Measurements from ENCODE around the gene ARMH1.

ARMH1 gene

DNA sequence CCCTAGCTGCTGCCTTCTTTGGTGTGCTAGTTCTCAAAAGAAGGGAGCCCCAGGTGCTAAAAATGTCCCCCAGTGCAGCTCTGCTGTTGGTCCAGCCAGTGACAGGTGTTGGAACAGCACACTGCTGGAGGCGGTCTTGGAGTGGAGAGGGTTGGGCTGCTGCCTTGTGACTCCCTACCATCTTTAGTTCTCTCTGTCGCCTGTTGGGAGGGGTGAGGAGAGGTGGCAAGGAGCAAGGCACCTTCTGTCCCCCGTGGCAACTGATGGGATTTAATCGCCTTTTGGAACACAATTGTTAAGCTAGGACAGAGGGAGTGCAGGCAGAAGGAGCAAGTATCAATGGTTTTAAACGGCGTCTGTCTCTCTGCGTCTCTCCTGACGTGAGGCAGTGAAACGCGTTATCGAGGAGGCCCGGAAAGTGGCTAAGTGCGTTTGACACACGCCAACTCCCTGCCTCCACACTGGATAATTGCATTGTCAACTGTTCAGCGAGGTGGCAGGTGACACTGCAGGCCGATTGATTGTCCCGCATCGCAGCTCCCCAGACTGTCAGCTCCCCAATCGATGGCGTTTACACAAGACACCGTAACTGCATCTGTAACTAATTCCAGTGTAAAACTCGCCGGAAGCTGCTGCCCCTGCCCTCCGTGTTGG lies 34.2 kb upstream of the ARMH1 start:
- TF ChIP-seq CTCF (conservative IDR thresholded peaks at IDR 0.05; ENCODE audit: low read length): no peak
- no peak for DNase-seq (ENCODE audit: low read depth)
- H3K4me3 ChIP-seq (ENCODE audit: low read length): no peak overlapping the region

DNA sequence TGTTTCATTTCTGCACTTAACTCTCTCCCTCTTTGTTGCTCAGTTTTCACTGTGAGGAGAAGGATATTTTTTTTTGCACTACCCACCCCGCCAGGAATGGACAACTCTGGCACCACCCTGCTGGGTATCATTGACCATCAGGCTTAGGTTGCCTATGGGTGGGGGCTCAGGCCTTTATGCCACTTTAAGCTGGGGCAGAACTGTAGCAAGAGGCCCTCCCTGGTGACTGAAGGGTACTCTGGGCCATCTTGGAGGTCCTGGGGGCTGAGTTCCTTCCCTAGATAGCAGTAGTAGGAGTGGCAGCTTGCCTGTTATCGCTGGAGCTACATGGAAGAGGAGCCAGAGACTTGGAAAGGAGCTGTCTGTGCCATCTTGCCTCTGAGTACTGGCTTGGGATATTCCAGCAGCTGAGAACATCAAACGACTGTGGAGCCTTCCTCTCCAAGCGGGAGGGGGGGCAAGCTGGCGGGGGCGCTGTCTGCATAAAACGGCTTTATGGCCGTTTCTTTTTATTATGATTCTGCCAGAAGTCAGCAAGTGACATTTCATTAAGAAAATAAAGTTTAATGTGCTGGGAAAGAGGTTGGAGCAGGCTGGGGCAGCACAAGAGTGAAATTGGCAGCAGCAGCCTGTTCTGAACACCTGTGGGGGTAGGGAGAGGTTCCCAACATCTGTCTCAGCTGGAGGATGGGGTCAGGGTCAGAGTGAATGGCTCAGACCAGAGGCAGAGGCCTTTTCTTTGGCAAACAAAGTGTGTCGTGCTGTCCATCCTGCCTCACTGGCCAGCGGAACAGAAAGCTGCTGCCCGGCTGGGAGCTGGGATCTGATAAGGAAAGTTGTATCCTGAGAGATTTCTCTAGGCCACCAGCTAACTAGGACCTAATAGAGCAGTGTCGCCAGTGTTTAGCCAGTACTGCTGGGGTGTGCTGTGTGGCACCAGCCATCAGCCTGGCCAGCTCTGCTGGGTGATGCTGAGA lies 33.1 kb upstream of the ARMH1 start:
- no peak for TF ChIP-seq CTCF (conservative IDR thresholded peaks at IDR 0.05; ENCODE audit: low read length)
- DNase-seq (ENCODE audit: low read depth): no peak
- H3K4me3 ChIP-seq (ENCODE audit: low read length): no peak overlapping the region

DNA sequence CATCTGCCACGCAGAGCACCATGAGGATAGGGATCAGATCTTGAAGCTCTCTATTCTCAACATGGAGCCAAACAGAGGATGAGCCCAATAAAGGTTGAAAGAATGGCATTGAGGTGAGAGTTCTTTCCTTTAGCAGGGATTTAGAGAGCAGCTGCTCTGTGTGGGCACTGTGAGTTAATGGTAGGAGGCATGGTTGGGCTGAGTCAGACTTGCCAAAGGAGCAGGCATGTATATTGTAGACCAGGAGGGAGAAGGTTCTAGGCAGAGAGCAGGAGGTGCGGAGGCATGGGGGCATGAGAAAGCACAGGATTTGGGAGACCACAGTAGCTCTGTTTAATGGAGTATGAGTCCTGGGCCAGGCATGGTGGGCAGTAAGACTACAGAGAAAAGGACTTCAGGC lies 32.3 kb upstream of the ARMH1 start:
- DNase-seq (ENCODE audit: low read depth): no peak
- no peak for TF ChIP-seq CTCF (conservative IDR thresholded peaks at IDR 0.05; ENCODE audit: low read length)

DNA sequence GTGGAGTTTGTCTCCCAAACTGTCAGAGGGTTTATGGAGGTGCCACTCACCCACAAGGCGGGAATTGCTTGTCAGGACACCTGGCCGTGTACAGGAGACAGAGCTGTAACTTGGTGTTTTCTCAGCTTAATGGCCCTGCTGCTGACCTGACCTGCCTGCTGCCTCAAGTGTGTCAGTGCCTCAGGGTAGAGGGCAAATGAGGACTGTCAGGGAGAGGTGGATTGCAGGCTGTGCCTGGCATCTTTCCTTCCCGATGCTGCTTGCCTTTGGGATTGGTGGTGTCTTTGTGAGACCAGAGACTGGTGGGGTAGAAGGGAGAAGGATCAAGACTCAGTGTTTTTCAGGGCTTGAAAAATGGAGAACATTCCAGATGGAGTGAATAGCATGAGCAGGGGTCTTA lies 31.6 kb upstream of the ARMH1 start:
- H3K4me3 ChIP-seq (ENCODE audit: low read length): no peak overlapping the region
- TF ChIP-seq CTCF (conservative IDR thresholded peaks at IDR 0.05; ENCODE audit: low read length): no peak
- DNase-seq (ENCODE audit: low read depth): no peak

More for the DNA sequence above, 32.3 kb upstream of the ARMH1 start:
- no peak overlapping the region for H3K4me3 ChIP-seq (ENCODE audit: low read length)

- TF ChIP-seq CTCF (conservative IDR thresholded peaks at IDR 0.05; ENCODE audit: low read length): no peak
- H3K4me3 ChIP-seq (ENCODE audit: low read length): no peak overlapping the region
- DNase-seq (ENCODE audit: low read depth): no peak
Observed at GRCh38 chr1:44643721-44644334, 30.7 kb upstream of the ARMH1 start.

DNA sequence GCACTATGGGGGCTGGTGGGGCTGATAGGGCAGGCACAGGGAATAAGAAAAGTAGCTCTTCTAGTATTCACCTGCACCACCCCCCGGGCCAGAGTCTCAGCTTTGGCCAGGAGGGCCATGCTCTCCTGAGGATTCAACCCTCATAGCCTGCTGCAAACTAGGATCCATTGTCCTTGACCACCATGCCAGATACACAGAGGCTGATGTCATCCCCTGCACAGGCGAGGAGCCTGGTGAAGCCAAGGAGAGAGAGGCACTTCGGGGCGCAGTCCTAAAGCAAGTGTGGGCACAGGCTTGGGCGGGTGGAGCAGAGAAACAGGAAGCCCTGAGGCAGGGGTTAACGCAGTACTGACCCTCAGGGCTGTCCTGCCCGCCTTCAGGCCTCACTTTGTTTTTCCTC lies 29.7 kb upstream of the ARMH1 start:
- no peak for DNase-seq (ENCODE audit: low read depth)
- no peak overlapping the region for H3K4me3 ChIP-seq (ENCODE audit: low read length)
- no peak for TF ChIP-seq CTCF (conservative IDR thresholded peaks at IDR 0.05; ENCODE audit: low read length)
